ENCODE measurements around the gene SMTNL1.

Gene SMTNL1

GRCh38 chr11:57545883-57546282, 8.5 kb downstream of the SMTNL1 start:
- DNase-seq, result no peak

GRCh38 chr11:57546451-57546850, 9.1 kb downstream of the SMTNL1 start:
- no peak for DNase-seq

DNA sequence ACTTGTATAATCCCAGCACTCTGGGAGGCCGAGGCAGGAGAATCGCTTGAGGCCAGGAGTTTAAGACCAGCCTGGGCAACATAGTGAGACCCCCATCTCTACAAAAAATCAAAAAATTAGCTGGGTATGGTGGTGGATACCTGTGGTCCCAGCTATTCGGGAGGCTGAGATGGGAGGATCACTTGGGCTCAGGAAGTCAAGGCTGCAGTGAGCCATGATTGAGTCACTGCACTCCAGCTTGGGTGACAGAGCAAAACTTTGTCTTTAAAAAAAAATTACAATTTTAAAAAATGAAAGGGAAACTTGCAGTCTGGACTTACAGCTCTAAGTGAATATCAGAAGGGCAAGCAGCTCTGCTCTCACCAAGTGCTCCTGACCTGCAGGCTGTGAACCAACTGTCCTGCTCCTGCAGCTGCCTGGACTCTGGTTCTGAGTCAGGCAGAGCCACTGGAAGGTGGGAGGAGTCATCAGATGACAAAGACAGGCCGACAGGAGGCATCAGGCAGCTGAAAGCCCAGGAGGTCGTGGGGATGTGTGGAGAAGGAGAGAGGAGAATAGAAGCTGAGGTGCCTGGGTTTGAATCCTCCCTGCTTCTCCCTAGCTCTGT, 9.6 kb downstream of the SMTNL1 start:
- peak; percentile 73 for DNase-seq

- peak; percentile 96 for DNase-seq
These were observed 10.5 kb downstream of the SMTNL1 start for GRCh38 chr11:57547854-57548377.

GRCh38 chr11:57549983-57550382, 12.6 kb downstream of the SMTNL1 start:
- no peak for DNase-seq

DNA sequence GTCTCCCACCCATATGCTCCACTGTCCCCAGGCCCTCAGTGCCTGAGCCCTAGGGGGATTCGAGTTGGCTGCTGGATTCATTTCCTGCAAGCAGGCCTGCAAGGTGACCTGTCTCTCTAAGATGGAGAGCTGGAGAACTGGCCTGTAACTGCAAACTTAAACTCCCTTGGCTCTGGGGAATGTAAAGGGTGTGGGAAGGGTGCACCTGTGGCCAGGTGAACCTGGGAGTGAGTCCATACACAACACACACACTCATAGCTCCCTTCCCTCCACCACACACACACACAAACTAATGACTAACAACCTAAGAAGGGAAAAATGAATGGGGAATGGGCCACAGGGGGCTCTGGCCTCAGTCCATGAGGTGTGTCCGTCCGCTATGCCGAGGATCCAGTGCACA, 14.5 kb downstream of the SMTNL1 start:
- DNase-seq, result no peak

DNA sequence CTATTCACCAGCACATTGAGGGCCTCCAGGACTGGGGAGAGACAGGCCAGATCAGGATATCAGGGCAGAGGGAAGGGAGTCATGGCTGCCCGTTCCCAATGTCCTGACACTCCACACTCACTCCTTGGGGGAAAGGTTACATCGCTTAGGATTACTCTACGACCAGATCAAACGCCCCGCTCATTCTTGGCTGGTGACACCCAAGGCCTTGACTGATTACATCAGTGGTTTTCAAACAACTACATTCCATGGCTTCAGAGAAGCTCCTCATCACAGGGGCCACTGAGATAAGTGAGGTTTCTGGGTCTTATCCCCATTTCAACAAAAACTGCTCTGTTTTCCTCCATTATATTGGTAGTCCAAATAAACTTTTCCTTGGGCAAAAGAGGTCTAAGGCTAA, 15.1 kb downstream of the SMTNL1 start:
- no peak for DNase-seq

GRCh38 chr11:57555393-57555792, 18.0 kb downstream of the SMTNL1 start:
- DNase-seq, result no peak

GRCh38 chr11:57556041-57556440, 18.6 kb downstream of the SMTNL1 start:
- no peak for DNase-seq

DNA sequence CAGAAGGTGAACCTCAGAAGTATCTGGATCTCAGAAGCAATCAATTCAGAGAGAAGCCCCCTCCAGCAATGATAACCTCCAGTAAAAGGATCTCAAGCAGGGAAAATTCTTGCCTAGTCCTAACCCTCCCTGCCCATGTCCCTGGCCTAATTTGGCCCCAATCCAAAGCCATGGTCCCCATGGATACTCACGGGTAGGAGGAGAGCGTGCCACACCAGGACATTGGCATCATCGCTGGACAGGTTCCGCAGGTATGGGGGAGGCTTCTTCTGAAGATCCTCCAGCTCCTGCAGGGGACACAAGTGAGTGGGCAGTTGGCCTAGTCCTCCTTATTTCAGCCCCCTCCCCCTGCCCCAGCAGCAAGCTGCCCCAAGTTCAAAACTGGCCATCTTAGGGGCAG, 22.8 kb downstream of the SMTNL1 start:
- DNase-seq, result no peak

DNA sequence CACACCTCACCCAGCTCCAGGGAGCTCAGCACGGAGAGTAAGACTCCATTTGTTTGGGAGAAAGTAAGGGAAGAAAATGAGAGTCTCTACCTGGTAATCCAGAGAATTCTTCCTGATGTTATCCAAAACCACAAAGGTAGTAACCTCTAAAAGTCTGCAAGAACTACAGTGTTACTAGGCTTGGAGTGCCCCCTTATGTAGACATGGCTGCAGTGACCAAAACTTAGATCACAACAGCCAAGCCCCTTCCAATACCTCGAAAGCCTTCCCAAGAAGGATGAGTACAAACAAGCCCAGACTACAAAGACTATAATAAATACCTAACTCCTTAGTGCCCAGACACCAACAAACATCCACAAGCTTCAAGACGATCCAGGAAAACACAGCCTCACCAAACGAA, 25.2 kb downstream of the SMTNL1 start:
- DNase-seq, result no peak

- DNase-seq, result peak; percentile 73
These were observed 28.9 kb downstream of the SMTNL1 start for GRCh38 chr11:57566005-57566904.

GRCh38 chr11:57566905-57567514, 29.6 kb downstream of the SMTNL1 start:
- DNase-seq, result peak; percentile 59

DNA sequence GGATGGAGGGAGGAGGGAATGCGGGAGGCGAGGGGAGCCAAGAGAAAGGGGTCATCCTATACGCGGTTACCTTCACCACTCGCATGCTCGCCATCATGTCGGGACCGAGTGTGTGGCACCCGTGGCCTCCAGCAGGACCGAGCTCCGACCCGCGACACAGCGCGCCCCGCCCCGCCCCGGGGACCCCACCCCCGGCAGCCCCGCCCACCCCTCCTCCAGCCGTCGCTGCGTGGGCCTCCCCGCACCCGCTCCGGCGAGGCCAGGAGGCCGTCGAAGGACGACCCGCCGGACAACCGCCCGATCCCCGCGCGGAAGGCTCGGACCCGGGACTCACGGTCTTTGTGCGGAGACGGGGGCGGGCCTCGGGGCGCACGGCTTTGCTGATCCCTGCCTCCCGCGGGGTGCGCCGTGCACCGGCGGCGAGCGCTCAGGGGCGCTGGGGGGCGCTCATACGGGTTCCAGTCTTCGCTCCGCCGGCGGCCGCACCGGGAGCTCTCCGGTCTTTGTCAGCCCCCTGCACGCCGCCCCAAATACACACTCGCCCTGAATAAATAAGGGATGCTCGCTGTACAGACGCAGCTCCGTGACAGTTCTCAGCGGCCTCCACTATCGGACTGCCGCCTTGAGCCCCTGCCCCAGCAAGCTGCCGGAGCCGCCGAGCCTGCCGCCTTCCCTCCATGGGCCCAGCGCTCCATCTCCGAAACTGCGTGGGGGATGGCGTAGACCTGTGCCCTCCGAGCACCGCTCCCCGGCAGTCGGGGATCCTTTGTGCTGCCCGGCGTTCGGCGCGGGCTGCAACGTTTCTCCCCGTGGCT, 30.3 kb downstream of the SMTNL1 start, which contains the start of gene UBE2L6:
TSS of gene UBE2L6 (minus strand) at position 158 of the 815 bp plus-strand sequence. CDS start at position 97, 61 bp downstream.
- DNase-seq, result peak; percentile 90

- no peak for DNase-seq
These were observed 31.0 kb downstream of the SMTNL1 start for GRCh38 chr11:57568330-57568766.

GRCh38 chr11:57571606-57572005, 34.2 kb downstream of the SMTNL1 start:
- no peak for DNase-seq

GRCh38 chr11:57574061-57574460, 36.7 kb downstream of the SMTNL1 start:
- no peak for DNase-seq

DNA sequence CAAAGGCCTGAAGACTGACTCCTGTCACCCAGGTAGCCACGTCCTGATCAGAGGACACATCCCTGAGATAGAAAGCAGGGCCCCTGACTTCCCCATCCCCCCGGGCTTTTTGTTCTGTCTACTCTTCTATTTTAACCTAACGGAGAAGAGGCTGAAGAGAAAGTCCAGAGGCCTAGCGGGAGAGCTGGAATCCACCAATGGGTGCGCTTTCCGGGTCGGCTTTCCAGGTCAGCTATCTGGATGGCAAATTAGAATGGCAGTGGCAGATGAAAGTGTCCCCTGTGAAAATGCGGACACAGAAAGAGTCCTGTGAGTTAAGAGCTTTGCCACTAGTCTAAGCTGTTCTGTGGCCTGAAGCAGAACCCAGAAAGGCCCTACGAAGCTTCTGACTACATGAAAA, 46.9 kb downstream of the SMTNL1 start:
- no peak for DNase-seq

GRCh38 chr11:57585301-57585700, 47.9 kb downstream of the SMTNL1 start:
- no peak for DNase-seq

DNA sequence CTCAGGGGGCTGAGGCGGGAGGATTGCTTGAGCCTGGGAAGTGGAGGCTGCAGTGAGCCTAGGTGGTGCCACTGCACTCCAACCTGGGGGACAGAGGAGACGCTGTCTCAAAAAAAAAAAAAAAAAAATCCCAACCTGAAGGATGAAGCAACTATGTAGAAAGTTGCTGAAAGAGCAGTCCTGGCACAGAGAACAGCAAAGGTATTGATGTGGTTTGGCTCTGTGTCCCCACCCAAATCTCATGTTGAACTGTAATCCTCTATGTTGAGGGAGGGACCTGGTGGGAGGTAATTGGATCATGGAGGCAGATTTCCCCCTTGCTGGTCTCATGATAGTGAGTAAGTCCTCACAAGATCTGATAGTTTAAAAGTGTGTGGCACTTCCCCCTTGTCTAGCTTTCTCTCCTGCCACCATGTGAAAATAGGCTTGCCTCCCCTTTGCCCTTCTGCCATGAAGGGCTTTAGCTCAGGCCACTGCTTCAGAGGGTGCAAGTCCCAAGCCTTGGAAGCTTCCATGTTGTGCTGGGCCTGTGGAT, 49.4 kb downstream of the SMTNL1 start:
- no peak for DNase-seq

- DNase-seq, result no peak
These were observed 50.8 kb downstream of the SMTNL1 start for GRCh38 chr11:57588046-57588710.

Data from RPMI8226 (cell line).